HG03060 (cell line): ENCODE results near the gene SRR.

Source experiments
- ATAC-seq: cut with Tn5 transposase; IDR thresholded peaks from one replicate; pipeline ENCODE4 v1.9.1; 2021; ENCODE audit warnings: low read depth, moderate number of reproducible peaks; ENCODE audit not compliant: unreplicated experiment

SRR gene

GRCh38 chr17:2368359-2368758, 64.6 kb downstream of the SRR start:
- ATAC-seq, result no peak

GRCh38 chr17:2369039-2369438, 65.3 kb downstream of the SRR start:
- ATAC-seq, result no peak

DNA sequence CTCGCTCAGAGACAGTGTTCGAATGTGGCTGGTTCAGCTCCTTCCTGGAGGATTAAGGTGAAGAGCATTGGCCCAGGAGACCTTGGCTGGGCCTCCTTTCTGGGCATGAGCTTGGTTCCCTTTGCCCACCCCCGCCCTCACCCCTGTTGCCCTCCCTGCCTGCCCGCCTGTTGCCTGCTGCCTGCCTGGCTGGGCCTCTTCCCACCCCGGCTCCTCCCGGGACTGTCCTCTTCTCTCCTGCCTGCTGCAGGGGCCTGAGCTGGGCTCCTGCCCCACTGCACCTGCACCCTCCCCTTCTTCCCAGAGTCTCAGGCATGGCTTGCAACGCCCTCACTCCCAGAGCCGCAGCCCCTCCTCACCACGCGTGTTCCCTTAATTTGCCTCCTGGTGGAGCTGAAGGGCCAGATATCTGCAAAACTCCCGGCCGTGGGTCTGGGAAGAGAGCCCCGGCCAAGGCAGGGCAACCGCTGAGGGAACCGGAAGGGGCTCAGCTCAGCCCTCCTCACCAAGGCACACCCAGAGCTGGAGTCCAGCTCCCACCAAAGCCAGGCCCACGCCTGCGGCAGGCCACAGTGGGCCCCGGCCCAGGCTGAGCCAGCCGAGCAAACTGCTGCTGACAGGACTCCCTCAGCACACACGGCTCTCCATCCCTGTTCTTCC, 65.9 kb downstream of the SRR start:
- no peak for ATAC-seq

DNA sequence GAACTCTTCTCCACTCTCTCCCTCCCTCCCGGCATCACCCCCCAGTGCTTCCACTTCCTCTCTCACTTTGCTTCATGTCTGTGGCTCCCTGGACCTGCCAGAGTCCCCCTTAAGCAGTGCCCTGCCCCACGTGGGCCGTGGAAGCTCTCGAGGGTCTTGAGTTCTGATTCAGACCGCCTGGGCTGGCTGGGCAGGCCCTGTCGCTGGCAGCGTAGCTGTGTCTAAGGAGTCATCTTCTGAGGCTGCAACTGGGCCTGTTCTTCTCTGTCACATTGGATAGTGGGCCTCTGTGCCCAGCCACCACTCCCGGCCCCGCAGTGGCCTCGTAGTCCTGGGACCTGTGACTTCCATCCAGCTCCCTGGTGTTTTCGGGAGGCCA, 66.5 kb downstream of the SRR start:
- no peak for ATAC-seq

DNA sequence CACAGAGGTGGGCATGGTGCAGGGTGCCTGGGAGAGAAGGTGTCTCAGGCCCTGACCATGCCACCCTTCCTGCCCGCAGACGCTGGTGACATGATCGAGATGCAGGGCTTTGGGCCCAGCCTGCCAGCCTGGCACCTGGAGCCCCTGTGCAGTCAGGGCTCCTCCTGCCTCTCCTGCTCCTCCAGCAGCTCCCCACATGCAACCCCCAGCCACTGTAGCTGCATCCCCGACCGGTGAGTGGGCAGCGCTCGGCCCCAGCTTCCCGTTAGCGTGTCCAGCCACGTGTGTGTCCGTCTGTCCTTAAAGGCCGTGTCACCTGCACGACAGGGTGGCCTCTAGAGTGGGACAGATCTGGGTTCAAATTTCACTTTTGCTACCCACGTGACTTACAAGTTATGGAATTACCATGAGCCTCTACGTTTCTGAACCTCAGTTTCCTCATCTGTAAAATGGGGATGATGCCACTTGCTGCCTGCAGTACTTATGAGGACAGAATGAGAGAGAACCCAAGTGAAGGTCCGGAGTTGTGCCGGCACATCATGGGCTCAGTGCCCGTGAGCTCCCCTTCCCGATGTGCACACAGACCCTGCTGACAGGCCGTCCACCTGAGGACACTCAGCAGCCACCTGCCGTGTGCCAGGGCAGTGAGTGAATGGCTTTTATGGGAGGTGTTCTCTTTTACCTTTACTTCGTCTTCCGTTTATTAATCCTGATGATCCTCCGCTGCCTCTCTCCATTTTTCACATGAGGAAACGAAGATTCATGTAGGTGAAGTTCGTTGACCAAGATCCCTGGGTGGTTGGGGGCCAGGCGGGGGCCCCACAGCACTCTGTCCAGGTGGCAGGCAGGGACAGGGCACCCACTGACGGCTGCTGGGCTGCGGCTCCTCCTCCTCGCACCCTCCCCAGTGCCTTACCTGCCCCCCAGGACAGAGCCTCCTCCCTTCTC, 67.7 kb downstream of the SRR start:
- ATAC-seq, result no peak

DNA sequence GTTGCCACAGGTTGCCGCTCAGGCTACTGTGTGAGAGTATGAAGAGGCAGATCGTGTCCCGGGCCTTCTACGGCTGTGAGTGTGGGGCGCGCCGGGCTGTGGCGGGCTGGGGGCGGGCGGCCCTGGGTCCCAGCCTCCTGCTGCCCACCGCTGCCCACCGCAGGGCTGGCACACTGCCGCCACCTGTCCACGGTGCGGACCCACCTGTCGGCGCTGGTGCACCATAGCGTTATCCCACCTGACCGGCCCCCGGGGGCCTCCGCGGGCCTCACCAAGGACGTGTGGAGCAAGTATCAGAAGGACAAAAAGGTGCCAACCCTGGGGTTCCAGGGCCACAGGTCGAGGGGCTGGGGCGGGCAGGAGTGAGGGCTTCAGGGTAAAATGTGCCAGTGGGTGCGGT, 68.4 kb downstream of the SRR start:
- ATAC-seq, result no peak

- no peak for ATAC-seq
Measured at GRCh38 chr17:2372681-2373080, 68.9 kb downstream of the SRR start.

DNA sequence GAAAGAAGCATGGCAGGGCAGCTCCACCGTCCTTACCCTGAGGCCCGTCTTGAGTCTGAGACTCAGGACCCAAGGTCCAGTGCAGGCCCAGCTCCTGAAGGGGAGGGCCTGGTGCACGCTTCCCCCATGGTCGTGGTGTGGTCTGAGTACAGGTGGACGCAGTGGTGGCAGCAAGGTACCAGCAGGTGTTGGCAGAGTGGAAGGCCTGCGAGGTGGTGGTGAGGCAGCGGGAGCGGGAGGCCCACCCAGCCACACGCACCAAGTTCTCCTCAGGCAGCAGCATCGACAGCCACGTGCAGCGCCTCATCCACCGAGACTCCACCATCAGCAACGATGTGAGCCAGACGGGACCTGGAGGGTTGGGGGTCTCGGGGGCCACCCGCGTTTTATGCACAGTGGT, 69.4 kb downstream of the SRR start:
- ATAC-seq, result no peak
